Measurements from ENCODE around the gene DIPK1B. TPM values are rescaled to one million over a fixed set of nuclear protein-coding genes. Genes with fewer than 3 reads are reported as not detected.
A peak's percentile ranks its signal among the peaks of the same experiment; 100 is the strongest.

DIPK1B gene
- total RNA-seq, 1 donor from 2014 or later: not detected

GRCh38 chr9:136669791-136670464, 42.4 kb upstream of the DIPK1B start:
- no peak for FAIRE-seq
- no peak for DNase-seq (ENCODE audit: low read depth)
- no peak overlapping the region for H3K4me3 ChIP-seq (ENCODE audit: low read depth, low read length)
- no peak for TF ChIP-seq CTCF (IDR thresholded peaks at IDR 0.05; ENCODE audit: insufficient read depth, low read length, severe bottlenecking)
- H3K36me3 ChIP-seq (ENCODE audit: control insufficient read depth, insufficient read depth, low read length): peaks cover 2% of the 10 kb centered on the region
- H3K27me3 ChIP-seq (ENCODE audit: control insufficient read depth, insufficient read depth, low read length): no peaks in the 10 kb centered on the region

GRCh38 chr9:136670576-136671253, 41.7 kb upstream of the DIPK1B start:
- DNase-seq (ENCODE audit: low read depth) (no peak), FAIRE-seq (no peak)
- Histone ChIP-seq H3K4me3 (ENCODE audit: low read depth, low read length) (no peak overlapping the region), H3K36me3 (ENCODE audit: control insufficient read depth, insufficient read depth, low read length) (peaks cover 2% of the 10 kb centered on the region), H3K27me3 (ENCODE audit: control insufficient read depth, insufficient read depth, low read length) (no peaks in the 10 kb centered on the region)
- TF ChIP-seq CTCF (IDR thresholded peaks at IDR 0.05; ENCODE audit: insufficient read depth, low read length, severe bottlenecking): no peak

- FAIRE-seq: no peak
- H3K36me3 ChIP-seq (ENCODE audit: control insufficient read depth, insufficient read depth, low read length): peaks cover 2% of the 10 kb centered on the region
Observed at GRCh38 chr9:136671254-136671614, 41.1 kb upstream of the DIPK1B start.

GRCh38 chr9:136671646-136672430, 40.5 kb upstream of the DIPK1B start:
- peak; percentile 87 for TF ChIP-seq CTCF (IDR thresholded peaks at IDR 0.05; ENCODE audit: insufficient read depth, low read length, severe bottlenecking)
- FAIRE-seq (no peak), DNase-seq (ENCODE audit: low read depth) (no peak)
- peaks cover 5% of the 10 kb centered on the region for H3K36me3 ChIP-seq (ENCODE audit: control insufficient read depth, insufficient read depth, low read length)
- H3K4me3 ChIP-seq (ENCODE audit: low read depth, low read length): no peak overlapping the region
- no peaks in the 10 kb centered on the region for H3K27me3 ChIP-seq (ENCODE audit: control insufficient read depth, insufficient read depth, low read length)

More at GRCh38 chr9:136671254-136671614, 41.1 kb upstream of the DIPK1B start:
- no peak for DNase-seq (ENCODE audit: low read depth)
- Histone ChIP-seq H3K4me3 (ENCODE audit: low read depth, low read length) (no peak overlapping the region), H3K27me3 (ENCODE audit: control insufficient read depth, insufficient read depth, low read length) (no peaks in the 10 kb centered on the region)
- no peak for TF ChIP-seq CTCF (IDR thresholded peaks at IDR 0.05; ENCODE audit: insufficient read depth, low read length, severe bottlenecking)

GRCh38 chr9:136672431-136673087, 39.8 kb upstream of the DIPK1B start:
- DNase-seq (ENCODE audit: low read depth) (no peak), FAIRE-seq (no peak)
- Histone ChIP-seq H3K36me3 (ENCODE audit: control insufficient read depth, insufficient read depth, low read length) (peaks cover 8% of the 10 kb centered on the region), H3K4me3 (ENCODE audit: low read depth, low read length) (no peak overlapping the region), H3K27me3 (ENCODE audit: control insufficient read depth, insufficient read depth, low read length) (no peaks in the 10 kb centered on the region)
- TF ChIP-seq CTCF (IDR thresholded peaks at IDR 0.05; ENCODE audit: insufficient read depth, low read length, severe bottlenecking): no peak

Data from bronchial epithelial cell (primary cell).